ENCODE data around the gene XIRP2. TPM values are rescaled to one million over a fixed set of nuclear protein-coding genes. Genes with fewer than 3 reads are reported as not detected.

Gene XIRP2, protein sequence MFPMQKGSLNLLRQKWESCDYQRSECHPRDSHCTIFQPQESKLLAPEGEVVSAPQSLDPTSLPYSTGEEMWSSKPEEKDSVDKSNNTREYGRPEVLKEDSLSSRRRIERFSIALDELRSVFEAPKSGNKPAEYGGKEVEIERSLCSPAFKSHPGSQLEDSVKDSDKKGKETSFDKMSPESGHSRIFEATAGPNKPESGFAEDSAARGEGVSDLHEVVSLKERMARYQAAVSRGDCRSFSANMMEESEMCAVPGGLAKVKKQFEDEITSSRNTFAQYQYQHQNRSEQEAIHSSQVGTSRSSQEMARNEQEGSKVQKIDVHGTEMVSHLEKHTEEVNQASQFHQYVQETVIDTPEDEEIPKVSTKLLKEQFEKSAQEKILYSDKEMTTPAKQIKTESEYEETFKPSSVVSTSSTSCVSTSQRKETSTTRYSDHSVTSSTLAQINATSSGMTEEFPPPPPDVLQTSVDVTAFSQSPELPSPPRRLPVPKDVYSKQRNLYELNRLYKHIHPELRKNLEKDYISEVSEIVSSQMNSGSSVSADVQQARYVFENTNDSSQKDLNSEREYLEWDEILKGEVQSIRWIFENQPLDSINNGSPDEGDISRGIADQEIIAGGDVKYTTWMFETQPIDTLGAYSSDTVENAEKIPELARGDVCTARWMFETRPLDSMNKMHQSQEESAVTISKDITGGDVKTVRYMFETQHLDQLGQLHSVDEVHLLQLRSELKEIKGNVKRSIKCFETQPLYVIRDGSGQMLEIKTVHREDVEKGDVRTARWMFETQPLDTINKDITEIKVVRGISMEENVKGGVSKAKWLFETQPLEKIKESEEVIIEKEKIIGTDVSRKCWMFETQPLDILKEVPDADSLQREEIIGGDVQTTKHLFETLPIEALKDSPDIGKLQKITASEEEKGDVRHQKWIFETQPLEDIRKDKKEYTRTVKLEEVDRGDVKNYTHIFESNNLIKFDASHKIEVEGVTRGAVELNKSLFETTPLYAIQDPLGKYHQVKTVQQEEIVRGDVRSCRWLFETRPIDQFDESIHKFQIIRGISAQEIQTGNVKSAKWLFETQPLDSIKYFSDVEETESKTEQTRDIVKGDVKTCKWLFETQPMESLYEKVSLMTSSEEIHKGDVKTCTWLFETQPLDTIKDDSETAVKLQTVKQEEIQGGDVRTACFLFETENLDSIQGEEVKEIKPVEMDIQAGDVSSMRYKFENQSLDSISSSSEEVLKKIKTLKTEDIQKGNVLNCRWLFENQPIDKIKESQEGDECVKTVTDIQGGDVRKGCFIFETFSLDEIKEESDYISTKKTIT (N-terminal part only)
- total RNA-seq (2016; rRNA removed; fragmentation: Illumina TruSeq; extraction: Trizol) (0.04 and 0.13 TPM in 2 replicates), polyA plus RNA-seq (2011; rRNA removed) (0.03 and 0.05 TPM in 2 replicates), polyA minus RNA-seq (2011; rRNA and poly(A)+ RNA removed; ENCODE audit: low replicate concordance) (not detected in 2 replicates), Bru-seq, nascent RNA (percentile 9 among the genes with signal in this experiment), BruChase-seq, experiment 1, labeled RNA remaining after a 6-hour chase (percentile 4 among the genes with signal in this experiment), BruChase-seq, experiment 2, labeled RNA remaining after a 2-hour chase (percentile 8 among the genes with signal in this experiment)
- total RNA-seq (2016; cell fraction: cytosol; rRNA removed; fragmentation: Illumina TruSeq; extraction: Trizol; ENCODE audit: low read depth): not detected in 2 replicates
- total RNA-seq (2016; cell fraction: insoluble cytoplasmic fraction; rRNA removed; fragmentation: Illumina TruSeq; extraction: Trizol): 0.03 and 0.06 TPM in 2 replicates
- 0.03 TPM in 1 of 2 replicates, not detected in the other for total RNA-seq (2016; cell fraction: membrane; rRNA removed; fragmentation: Illumina TruSeq; extraction: Trizol)
- 0.09 and 0.13 TPM in 2 replicates for total RNA-seq (2016; cell fraction: nucleus; rRNA removed; fragmentation: Illumina TruSeq; extraction: Trizol)
- 0.04 TPM in 1 of 2 replicates, not detected in the other for polyA plus RNA-seq (2011; cell fraction: cytosol; rRNA removed)
- 0.06 and 0.14 TPM in 2 replicates for polyA plus RNA-seq (2011; cell fraction: nucleus; rRNA removed)
- polyA plus RNA-seq (2012): 0.12 and 0.19 TPM in 2 replicates
- polyA plus RNA-seq (2016; cell fraction: cytosol; fragmentation: Illumina TruSeq; extraction: Trizol; ENCODE audit: low read depth): not detected in 2 replicates
- not detected in 2 replicates for polyA plus RNA-seq (2016; cell fraction: insoluble cytoplasmic fraction; fragmentation: Illumina TruSeq; extraction: Trizol; ENCODE audit: low read depth)
- not detected in 2 replicates for polyA plus RNA-seq (2016; cell fraction: membrane; fragmentation: Illumina TruSeq; extraction: Trizol; ENCODE audit: low read depth)
- polyA plus RNA-seq (2016; cell fraction: nucleus; fragmentation: Illumina TruSeq; extraction: Trizol; ENCODE audit: insufficient read depth, low read depth): not detected in 2 replicates
- 0.30 TPM in 1 of 2 replicates, not detected in the other for polyA minus RNA-seq (2011; cell fraction: cytosol; rRNA and poly(A)+ RNA removed)
- polyA minus RNA-seq (2011; cell fraction: nucleus; rRNA and poly(A)+ RNA removed): 0.77 and 0.99 TPM in 2 replicates
- long read RNA-seq, experiment 1: 0 reads
- long read RNA-seq, experiment 2: 0 reads

DNA sequence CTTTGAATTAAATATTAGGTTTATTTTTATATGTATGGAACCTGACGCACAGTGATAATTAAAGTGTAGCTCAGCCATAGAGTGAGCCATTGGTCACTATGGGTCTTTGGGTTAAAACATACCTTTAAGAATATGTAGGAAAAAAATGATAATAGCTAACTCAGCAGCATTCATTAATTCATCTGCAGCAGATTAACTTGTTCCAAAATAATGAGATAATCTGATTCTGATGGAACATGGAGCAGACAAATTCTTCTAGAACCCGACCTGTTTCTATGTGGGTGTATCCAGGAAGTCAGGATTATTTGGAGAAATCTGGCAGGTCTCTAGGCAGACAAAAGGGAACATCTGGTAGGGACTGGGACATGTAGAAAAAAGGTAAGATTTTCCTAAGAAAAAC, at the start of gene XIRP2:
TSS of gene XIRP2 (plus strand) at position 301 of the 400 bp plus-strand sequence. CDS start 15,003 bp downstream, outside the sequence.
- Histone ChIP-seq H3K4me1 (ENCODE audit: insufficient read depth, low read length) (no peaks in the 10 kb centered on the region), H3K79me2 (ENCODE audit: insufficient read depth, low read length) (no peaks in the 10 kb centered on the region), H3K36me3 (replicated peaks in 1 of 2; ENCODE audit: control insufficient read depth in 1 of 2, insufficient read depth in 2 of 2, low read length in 2 of 2) (no peaks in the 10 kb centered on the region), H3K9ac (ENCODE audit: insufficient read depth, low read depth, low read length) (no peak within 1 kb of the TSS), H2AFZ (ENCODE audit: low read length) (no peak within 1 kb of the TSS), H3K27me3 (ENCODE audit: control insufficient read depth in 1 of 2, insufficient read depth in 2 of 2, low read length in 2 of 2) (no peaks in the 10 kb centered on the region), H3K4me2 (ENCODE audit: low read depth, low read length) (no peak within 1 kb of the TSS), H4K20me1 (ENCODE audit: insufficient read depth, low read length) (no peaks in the 10 kb centered on the region), H3K27ac (ENCODE audit: extremely low read length, insufficient read depth, low read length) (no peak within 1 kb of the TSS), H3K9me3 (ENCODE audit: low read length) (no peaks in the 10 kb centered on the region), H3K4me3 (replicated peaks in 1 of 3; ENCODE audit: insufficient read depth in 1 of 3, low read depth in 2 of 3, low read length in 3 of 3) (no peak within 1 kb of the TSS)
- ATAC-seq (no peak), FAIRE-seq (no peak), DNase-seq (ENCODE audit: low spot score) (no peak)
- in situ Hi-C loops (cut with HindIII; ENCODE audit: extremely low pct_ligation_motif_present, low pct_unique_long_range_greater_than_20kb) (loop anchor here (25.0 kb wide), 1 partner anchor 1224 kb away; no protein-coding TSS in a partner anchor), intact Hi-C loops (cut with micrococcal nuclease; ENCODE audit: unreplicated experiment) (no loop called here)
- ChIA-PET POLR2A (no interaction called here), CTCF (ENCODE audit: low intra/inter-chr PET ratio, low total read pairs) (no interaction called here)
- TF ChIP-seq MTF1 (CRISPR knock-in tag; IDR thresholded peaks at IDR 0.05): no peak
- no peak for TF ChIP-seq MZF1 (CRISPR knock-in tag; IDR thresholded peaks at IDR 0.05; ENCODE audit: borderline replicate concordance)
- peak in 1 of 2 experiments; percentile 55; a peak in 3 of 4 replicates for TF ChIP-seq MAFK (conservative IDR thresholded peaks at IDR 0.05 in 1 of 2, IDR thresholded peaks at IDR 0.05 in 1 of 2; ENCODE audit: low read length in 2 of 2)
- TF ChIP-seq ZUFSP (CRISPR knock-in tag; IDR thresholded peaks at IDR 0.05; ENCODE audit: borderline replicate concordance): no peak
- peak; percentile 44; the same call in 1 of the 2 replicates for TF ChIP-seq MAFF (IDR thresholded peaks at IDR 0.05; ENCODE audit: low read depth, low read length)
- 46% methylated on average over 2 of the region's 2 CpGs for WGBS (ENCODE audit: low lambda C conversion rate)
- BruUV-seq (replicated peaks): no TSS peak
